HEK293 (cell line): ENCODE results near the gene KRT4.

Experiments used
- CTCF ChIA-PET: fragments of 350-600 bp; formaldehyde crosslinking; extraction: SDS; loops from one replicate; lab custom pipeline; 2021; ENCODE audit warnings: antibody characterized with exemption; lab: Yijun Ruan, JAX
- POLR2A ChIA-PET: fragments of 300-600 bp; formaldehyde crosslinking; extraction: SDS; loops from one replicate; lab custom pipeline; 2020; ENCODE audit warnings: antibody characterized with exemption, inconsistent platforms; lab: Yijun Ruan, JAX
- H3K27ac ChIP-seq: fragments of 200-500 bp; sonication (Bioruptor generic); 2 replicates; pipeline ENCODE4 v1.5.1; 2014; ENCODE audit warnings: low read depth, low read length, control low read depth, inconsistent platforms; ENCODE audit errors: extremely low read depth
- H3K36me3 ChIP-seq, 2 experiments: fragments of 200-500 bp in 1 of 2; sonication (Bioruptor generic) in 1 of 2; 1 replicate in 1 of 2; 2 replicates in 1 of 2; pipeline ENCODE4 v1.5.1; 2014 to 2017; ENCODE audit warnings: inconsistent platforms in 2 of 2, low read length in 2 of 2; ENCODE audit not compliant: control insufficient read depth in 2 of 2, insufficient read depth in 1 of 2
- H3K4me1 ChIP-seq: fragments of 200-500 bp; sonication (Bioruptor generic); 2 replicates; pipeline ENCODE4 v1.5.1; 2014; ENCODE audit warnings: mild to moderate bottlenecking, low read length, inconsistent platforms; ENCODE audit not compliant: control insufficient read depth, insufficient read depth
- H3K4me3 ChIP-seq: 2 replicates; pipeline ENCODE4 v1.5.1; 2011; ENCODE audit warnings: low read depth, mild to moderate bottlenecking, control low read depth, low read length, moderate library complexity
- H3K9me3 ChIP-seq: fragments of 200-500 bp; sonication (Bioruptor generic); 2 replicates; pipeline ENCODE4 v1.5.1; 2014; ENCODE audit warnings: low read depth, low read length, inconsistent platforms; ENCODE audit not compliant: control insufficient read depth, insufficient read depth
- SP7 ChIP-seq: fragments of 450-650 bp; formaldehyde crosslinking; IDR thresholded peaks from 2 replicates; pipeline ENCODE4 v1.5.1; 2016; ENCODE audit warnings: missing biosample characterization, missing genetic modification characterization
- TRIM28 ChIP-seq: IDR thresholded peaks from 2 replicates; pipeline ENCODE4 v1.6.1; 2011; ENCODE audit warnings: low read length, control low read depth, borderline replicate concordance
- ZBTB11 ChIP-seq: fragments of 450-650 bp; formaldehyde crosslinking; conservative IDR thresholded peaks from 2 replicates; pipeline ENCODE4 v1.5.1; 2016; ENCODE audit warnings: low read depth, missing biosample characterization, missing genetic modification characterization
- ZNF121 ChIP-seq: fragments of 450-650 bp; formaldehyde crosslinking; IDR thresholded peaks from 2 replicates; pipeline ENCODE4 v1.5.1; 2016; ENCODE audit warnings: missing biosample characterization, missing genetic modification characterization
- ZNF146 ChIP-seq: fragments of 450-650 bp; formaldehyde crosslinking; IDR thresholded peaks from 2 replicates; pipeline ENCODE4 v1.5.1; 2016; ENCODE audit warnings: missing biosample characterization, missing genetic modification characterization
- ZNF2 ChIP-seq: fragments of 450-650 bp; formaldehyde crosslinking; IDR thresholded peaks from 2 replicates; pipeline ENCODE4 v1.5.1; 2016; ENCODE audit warnings: missing biosample characterization, missing genetic modification characterization
- ZNF24 ChIP-seq: fragments of 450-650 bp; formaldehyde crosslinking; IDR thresholded peaks from 2 replicates; pipeline ENCODE4 v1.5.1; 2016; ENCODE audit warnings: missing biosample characterization, missing genetic modification characterization
- ZNF350 ChIP-seq: fragments of 450-650 bp; formaldehyde crosslinking; IDR thresholded peaks from 2 replicates; pipeline ENCODE4 v1.5.0; 2017; ENCODE audit warnings: missing biosample characterization, mild to moderate bottlenecking, missing genetic modification characterization
- ZNF366 ChIP-seq: fragments of 450-650 bp; formaldehyde crosslinking; conservative IDR thresholded peaks from 2 replicates; pipeline ENCODE4 v1.5.1; 2016; ENCODE audit warnings: missing biosample characterization, missing genetic modification characterization
- ZNF391 ChIP-seq: fragments of 450-650 bp; formaldehyde crosslinking; IDR thresholded peaks from 2 replicates; pipeline ENCODE4 v1.5.1; 2016; ENCODE audit warnings: low read depth, missing biosample characterization, missing genetic modification characterization, borderline replicate concordance
- ZNF423 ChIP-seq: fragments of 450-650 bp; formaldehyde crosslinking; IDR thresholded peaks from 2 replicates; pipeline ENCODE4 v1.5.1; 2016; ENCODE audit warnings: missing biosample characterization, missing genetic modification characterization
- ZNF449 ChIP-seq: fragments of 450-650 bp; formaldehyde crosslinking; IDR thresholded peaks from 2 replicates; pipeline ENCODE4 v1.5.1; 2017; ENCODE audit warnings: missing biosample characterization, mild to moderate bottlenecking, missing genetic modification characterization, moderate library complexity
- ZNF513 ChIP-seq: fragments of 450-650 bp; IDR thresholded peaks from 2 replicates; pipeline ENCODE4 v1.5.1; 2018; ENCODE audit warnings: missing biosample characterization, missing genetic modification characterization
- ZNF555 ChIP-seq: fragments of 450-650 bp; formaldehyde crosslinking; conservative IDR thresholded peaks from 2 replicates; pipeline ENCODE4 v1.5.1; 2017; ENCODE audit warnings: missing biosample characterization, mild to moderate bottlenecking, missing genetic modification characterization, inconsistent platforms
- ZNF624 ChIP-seq: fragments of 450-650 bp; formaldehyde crosslinking; IDR thresholded peaks from 2 replicates; pipeline ENCODE4 v1.5.1; 2017; ENCODE audit warnings: missing biosample characterization, missing genetic modification characterization
- ZNF670 ChIP-seq: fragments of 450-650 bp; formaldehyde crosslinking; IDR thresholded peaks from 2 replicates; pipeline ENCODE4 v1.5.1; 2016; ENCODE audit warnings: missing biosample characterization, missing genetic modification characterization, low read depth
- ZNF704 ChIP-seq: fragments of 450-650 bp; formaldehyde crosslinking; IDR thresholded peaks from 2 replicates; pipeline ENCODE4 v1.5.1; 2016; ENCODE audit warnings: missing biosample characterization, missing genetic modification characterization
- TF ChIP-seq, protein P1 (sequence below): fragments of 450-650 bp; formaldehyde crosslinking; IDR thresholded peaks from 2 replicates; pipeline ENCODE4 v1.5.1; 2017; ENCODE audit warnings: missing biosample characterization, missing genetic modification characterization
- TF ChIP-seq, protein P2 (sequence below): fragments of 450-650 bp; formaldehyde crosslinking; IDR thresholded peaks from 2 replicates; pipeline ENCODE4 v1.5.1; 2016; ENCODE audit warnings: missing biosample characterization, missing genetic modification characterization

Gene KRT4

DNA sequence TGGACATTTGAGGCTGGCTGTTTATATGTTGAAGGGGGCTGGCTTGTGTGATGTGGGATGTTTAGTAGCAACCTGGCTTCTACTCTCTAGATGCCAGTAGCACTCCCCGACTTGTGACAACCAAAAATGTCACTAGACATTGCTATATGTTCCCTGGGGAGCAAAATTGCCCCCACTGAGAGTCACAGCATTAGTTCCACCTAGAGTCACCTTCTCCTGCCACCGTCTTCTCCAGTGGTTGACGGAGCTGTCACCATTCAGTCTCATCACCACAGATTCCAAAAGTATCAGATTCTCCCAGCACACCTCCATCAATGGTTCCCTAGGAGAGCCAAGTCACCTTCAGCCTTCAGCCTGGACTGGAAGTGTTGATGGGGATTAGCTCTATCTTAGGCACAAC, 29.0 kb downstream of the KRT4 start:
- Histone ChIP-seq H3K9me3 (no peaks in the 10 kb centered on the region), H3K4me3 (no peak overlapping the region), H3K27ac (no peak overlapping the region), H3K36me3 (no peaks in the 10 kb centered on the region), H3K4me1 (no peaks in the 10 kb centered on the region; the same call in 1 of the 2 replicates)
- CTCF ChIA-PET, result no interaction called here
- POLR2A ChIA-PET, result no interaction called here
- TF ChIP-seq, protein P1, sequence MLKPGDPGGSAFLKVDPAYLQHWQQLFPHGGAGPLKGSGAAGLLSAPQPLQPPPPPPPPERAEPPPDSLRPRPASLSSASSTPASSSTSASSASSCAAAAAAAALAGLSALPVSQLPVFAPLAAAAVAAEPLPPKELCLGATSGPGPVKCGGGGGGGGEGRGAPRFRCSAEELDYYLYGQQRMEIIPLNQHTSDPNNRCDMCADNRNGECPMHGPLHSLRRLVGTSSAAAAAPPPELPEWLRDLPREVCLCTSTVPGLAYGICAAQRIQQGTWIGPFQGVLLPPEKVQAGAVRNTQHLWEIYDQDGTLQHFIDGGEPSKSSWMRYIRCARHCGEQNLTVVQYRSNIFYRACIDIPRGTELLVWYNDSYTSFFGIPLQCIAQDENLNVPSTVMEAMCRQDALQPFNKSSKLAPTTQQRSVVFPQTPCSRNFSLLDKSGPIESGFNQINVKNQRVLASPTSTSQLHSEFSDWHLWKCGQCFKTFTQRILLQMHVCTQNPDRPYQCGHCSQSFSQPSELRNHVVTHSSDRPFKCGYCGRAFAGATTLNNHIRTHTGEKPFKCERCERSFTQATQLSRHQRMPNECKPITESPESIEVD (tag by site-specific recombination), result no peak
- TF ChIP-seq ZNF391 (no peak), ZNF366 (tag by site-specific recombination) (no peak), ZNF350 (tag by site-specific recombination) (no peak), ZNF704 (tag by site-specific recombination) (no peak), ZNF670 (tag by site-specific recombination) (no peak), TRIM28 (no peak), ZNF146 (tag by site-specific recombination) (no peak), ZNF24 (tag by site-specific recombination) (no peak), ZNF513 (tag by site-specific recombination) (no peak), ZNF449 (tag by site-specific recombination) (no peak), ZNF2 (tag by site-specific recombination) (no peak), ZNF423 (tag by site-specific recombination) (no peak), ZNF121 (no peak), ZNF555 (tag by site-specific recombination) (no peak), ZBTB11 (tag by site-specific recombination) (no peak), ZNF624 (tag by site-specific recombination) (no peak), SP7 (tag by site-specific recombination) (no peak)
- TF ChIP-seq, protein P2, sequence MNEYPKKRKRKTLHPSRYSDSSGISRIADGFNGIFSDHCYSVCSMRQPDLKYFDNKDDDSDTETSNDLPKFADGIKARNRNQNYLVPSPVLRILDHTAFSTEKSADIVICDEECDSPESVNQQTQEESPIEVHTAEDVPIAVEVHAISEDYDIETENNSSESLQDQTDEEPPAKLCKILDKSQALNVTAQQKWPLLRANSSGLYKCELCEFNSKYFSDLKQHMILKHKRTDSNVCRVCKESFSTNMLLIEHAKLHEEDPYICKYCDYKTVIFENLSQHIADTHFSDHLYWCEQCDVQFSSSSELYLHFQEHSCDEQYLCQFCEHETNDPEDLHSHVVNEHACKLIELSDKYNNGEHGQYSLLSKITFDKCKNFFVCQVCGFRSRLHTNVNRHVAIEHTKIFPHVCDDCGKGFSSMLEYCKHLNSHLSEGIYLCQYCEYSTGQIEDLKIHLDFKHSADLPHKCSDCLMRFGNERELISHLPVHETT (tag by site-specific recombination), result no peak
